HG03442 (cell line): Measurements from ENCODE around the gene HNF1B.

Experiments used
- ATAC-seq: cut with Tn5 transposase; IDR thresholded peaks from one replicate; pipeline ENCODE4 v1.9.1; 2021; ENCODE audit warnings: mild to moderate bottlenecking, moderate library complexity; ENCODE audit not compliant: unreplicated experiment

The HNF1B gene

GRCh38 chr17:37737971-37738370, 6.9 kb downstream of the HNF1B start:
- no peak for ATAC-seq

- no peak for ATAC-seq
Observed at GRCh38 chr17:37737081-37737480, 7.8 kb downstream of the HNF1B start.

- ATAC-seq = no peak
Observed at GRCh38 chr17:37736428-37736827, 8.4 kb downstream of the HNF1B start.

GRCh38 chr17:37735165-37735564, 9.7 kb downstream of the HNF1B start:
- no peak for ATAC-seq

GRCh38 chr17:37732316-37732715, 12.5 kb downstream of the HNF1B start:
- no peak for ATAC-seq

GRCh38 chr17:37731056-37731455, 13.8 kb downstream of the HNF1B start:
- ATAC-seq = no peak

GRCh38 chr17:37729905-37730304, 15.0 kb downstream of the HNF1B start:
- ATAC-seq = no peak

GRCh38 chr17:37726891-37727675, 17.8 kb downstream of the HNF1B start:
- ATAC-seq = no peak

GRCh38 chr17:37726248-37726647, 18.6 kb downstream of the HNF1B start:
- ATAC-seq = no peak

- ATAC-seq = no peak
Observed at GRCh38 chr17:37725601-37726146, 19.2 kb downstream of the HNF1B start.

- no peak for ATAC-seq
Observed at GRCh38 chr17:37725021-37725595, 19.8 kb downstream of the HNF1B start.

- ATAC-seq = no peak
Observed at GRCh38 chr17:37720989-37721388, 23.9 kb downstream of the HNF1B start.

- ATAC-seq = no peak
Observed at GRCh38 chr17:37719866-37720265, 25.0 kb downstream of the HNF1B start.

GRCh38 chr17:37718324-37719048, 26.4 kb downstream of the HNF1B start:
- ATAC-seq = no peak

GRCh38 chr17:37717627-37718323, 27.1 kb downstream of the HNF1B start:
- ATAC-seq = no peak

- no peak for ATAC-seq
Observed at GRCh38 chr17:37714897-37715296, 30.0 kb downstream of the HNF1B start.

GRCh38 chr17:37713624-37714023, 31.2 kb downstream of the HNF1B start:
- ATAC-seq = no peak

- no peak for ATAC-seq
Observed at GRCh38 chr17:37713028-37713431, 31.8 kb downstream of the HNF1B start.

GRCh38 chr17:37711113-37711512, 33.7 kb downstream of the HNF1B start:
- no peak for ATAC-seq

- ATAC-seq = no peak
Observed at GRCh38 chr17:37710344-37710886, 34.4 kb downstream of the HNF1B start.
